ENCODE measurements around the gene FRAT1. TPM values are rescaled to one million over a fixed set of nuclear protein-coding genes. Genes with fewer than 3 reads are reported as not detected.
A peak's percentile ranks its signal among the peaks of the same experiment; 100 is the strongest.

The FRAT1 gene
- total and polyA plus RNA-seq, 2 of the 8 experiments (the other 6 are each of a cell fraction or from before 2014, with no cell fraction given), result 1.9 to 5.2 TPM

- no peak for FAIRE-seq
- 92% methylated on average over 8 of the region's 8 CpGs; no CpG with 5 or more reads in 1 of the 2 experiments for WGBS, 2 experiments (ENCODE audit: extremely low coverage in 1 of 2, insufficient coverage in 1 of 2, insufficient read length in 1 of 2, insufficient replicate concordance in 2 of 2, low coverage in 1 of 2, low lambda C conversion rate in 2 of 2, missing lambda C conversion rate in 1 of 2)
- CTCF ChIA-PET (ENCODE audit: partially characterized antibody), result interaction anchor here (0.6 to 2.3 kb wide), 5 partner anchors 31 to 989 kb away, joined by 3 to 6 read pairs (median 3); no protein-coding TSS in a partner anchor
These were observed 21.4 kb upstream of the FRAT1 start for GRCh38 chr10:97297556-97298222.

More at GRCh38 chr10:97297556-97298222, 21.4 kb upstream of the FRAT1 start:
- Histone ChIP-seq H4K5ac (ENCODE audit: insufficient read length, low read depth, low read length) (no peak overlapping the region), H4K91ac (replicated peaks; ENCODE audit: insufficient read length, low read length) (no peak overlapping the region), H3K36me3 (ENCODE audit: control insufficient read depth in 2 of 4, insufficient read depth in 4 of 4, low read length in 3 of 4) (no peaks in the 10 kb centered on the region), H3K23me2 (ENCODE audit: low read depth, low read length) (no peaks in the 10 kb centered on the region), H3K79me2 (ENCODE audit: control insufficient read depth in 1 of 2, insufficient read depth in 2 of 2, low read length in 2 of 2) (no peaks in the 10 kb centered on the region), H2BK15ac (ENCODE audit: low read length) (no peak overlapping the region), H3K14ac (ENCODE audit: insufficient read length) (no peak overlapping the region), H2BK5ac (ENCODE audit: low read depth, low read length) (no peak overlapping the region), H3K9ac (replicated peaks in 1 of 4; ENCODE audit: extremely low read depth in 1 of 4, low read depth in 3 of 4, low read length in 3 of 4) (no peak overlapping the region), H2BK20ac (ENCODE audit: low read length) (no peak overlapping the region), H3K4me2 (ENCODE audit: insufficient read depth in 1 of 2, low read depth in 2 of 2, low read length in 2 of 2) (no peak overlapping the region), H4K8ac (ENCODE audit: extremely low read depth, insufficient read depth, low read length) (no peak overlapping the region), H3K18ac (ENCODE audit: extremely low read depth, low read length) (no peak overlapping the region), H3K4me1 (replicated peaks in 1 of 4; ENCODE audit: control insufficient read depth in 3 of 4, insufficient read depth in 4 of 4, low read length in 3 of 4) (no peaks in the 10 kb centered on the region), H3K27ac (ENCODE audit: low read depth, low read length) (no peak overlapping the region), H3K27me3 (replicated peaks in 1 of 4; ENCODE audit: control insufficient read depth in 3 of 4, extremely low read depth in 1 of 4, insufficient read depth in 3 of 4, low read length in 3 of 4) (no peaks in the 10 kb centered on the region), H2AK5ac (ENCODE audit: low read depth, low read length) (no peak overlapping the region), H3K9me3 (ENCODE audit: insufficient read depth in 2 of 2, low read depth in 1 of 2, low read length in 1 of 2) (no peaks in the 10 kb centered on the region), H2BK120ac (replicated peaks; ENCODE audit: low read depth, low read length) (no peak overlapping the region), H3K4me3 (ENCODE audit: extremely low read depth in 1 of 4, insufficient read depth in 2 of 4, low read depth in 3 of 4, low read length in 4 of 4) (no peak overlapping the region), H2AFZ (ENCODE audit: low read length) (no peak overlapping the region), H3K79me1 (ENCODE audit: low read depth, low read length) (no peaks in the 10 kb centered on the region), H3K56ac (replicated peaks; ENCODE audit: insufficient read length, low read depth, low read length) (no peak overlapping the region), H3K4ac (replicated peaks; ENCODE audit: insufficient read length, low read depth, low read length) (no peak overlapping the region), H3K23ac (ENCODE audit: insufficient read length) (no peak overlapping the region), H2BK12ac (ENCODE audit: low read depth, low read length) (no peak overlapping the region), H4K20me1 (replicated peaks in 1 of 2; ENCODE audit: control insufficient read depth in 1 of 2, insufficient read depth in 2 of 2, low read length in 2 of 2) (no peaks in the 10 kb centered on the region)
- TF ChIP-seq CEBPB (IDR thresholded peaks at IDR 0.05; ENCODE audit: low read depth, low read length) (peak; percentile 53), CBX5 (IDR thresholded peaks at IDR 0.05; ENCODE audit: low read depth, low read length) (no peak), EGR1 (IDR thresholded peaks at IDR 0.05; ENCODE audit: borderline replicate concordance, low read depth, low read length) (no peak), SP1 (IDR thresholded peaks at IDR 0.05; ENCODE audit: low read depth, low read length) (no peak), SAP30 (IDR thresholded peaks at IDR 0.05; ENCODE audit: insufficient read depth, insufficient replicate concordance, low read length) (no peak), EZH2 (IDR thresholded peaks at IDR 0.05; ENCODE audit: low read depth, low read length, severe bottlenecking) (no peak), KDM5A (IDR thresholded peaks at IDR 0.05; ENCODE audit: low read length) (no peak), SRF (IDR thresholded peaks at IDR 0.05; ENCODE audit: low read depth, low read length) (no peak), CHD1 (IDR thresholded peaks at IDR 0.05; ENCODE audit: low read depth, low read length) (no peak)
- POLR2A ChIA-PET (ENCODE audit: partially characterized antibody), result interaction anchor here (0.9 to 1.7 kb wide), 2 partner anchors 11 to 30 kb away, joined by 3 read pairs; no protein-coding TSS in a partner anchor
- no peak for DNase-seq (ENCODE audit: low read depth in 1 of 2, low spot score in 2 of 2)

All from H1 (cell line).